ENCODE measurements around the gene ZNF493.

Gene ZNF493

DNA sequence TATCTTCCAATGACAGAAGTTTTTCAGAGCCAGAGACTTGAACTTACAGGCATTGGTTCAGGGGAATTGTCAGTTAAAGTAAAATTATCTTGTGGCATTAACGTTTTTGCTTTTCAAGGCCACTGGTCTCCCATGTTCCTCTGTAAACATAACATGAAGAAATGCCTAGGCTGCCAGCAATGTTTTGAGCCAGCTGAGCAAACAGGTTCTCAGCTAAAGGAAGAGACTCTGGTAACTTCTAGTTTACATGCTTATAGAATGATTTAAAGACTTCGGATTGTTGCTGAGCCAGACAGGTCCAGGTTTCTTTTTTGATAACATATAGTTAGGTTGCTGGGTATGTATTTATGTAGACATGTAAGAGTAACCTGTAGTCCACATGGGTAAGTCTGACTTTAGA is 35.7 kb downstream of the ZNF493 start:
- DNase-seq (ENCODE audit: low read depth) = no peak
- H3K4me3 ChIP-seq (replicated peaks; ENCODE audit: low read depth, low read length) = no peak overlapping the region
- TF ChIP-seq, protein P1, sequence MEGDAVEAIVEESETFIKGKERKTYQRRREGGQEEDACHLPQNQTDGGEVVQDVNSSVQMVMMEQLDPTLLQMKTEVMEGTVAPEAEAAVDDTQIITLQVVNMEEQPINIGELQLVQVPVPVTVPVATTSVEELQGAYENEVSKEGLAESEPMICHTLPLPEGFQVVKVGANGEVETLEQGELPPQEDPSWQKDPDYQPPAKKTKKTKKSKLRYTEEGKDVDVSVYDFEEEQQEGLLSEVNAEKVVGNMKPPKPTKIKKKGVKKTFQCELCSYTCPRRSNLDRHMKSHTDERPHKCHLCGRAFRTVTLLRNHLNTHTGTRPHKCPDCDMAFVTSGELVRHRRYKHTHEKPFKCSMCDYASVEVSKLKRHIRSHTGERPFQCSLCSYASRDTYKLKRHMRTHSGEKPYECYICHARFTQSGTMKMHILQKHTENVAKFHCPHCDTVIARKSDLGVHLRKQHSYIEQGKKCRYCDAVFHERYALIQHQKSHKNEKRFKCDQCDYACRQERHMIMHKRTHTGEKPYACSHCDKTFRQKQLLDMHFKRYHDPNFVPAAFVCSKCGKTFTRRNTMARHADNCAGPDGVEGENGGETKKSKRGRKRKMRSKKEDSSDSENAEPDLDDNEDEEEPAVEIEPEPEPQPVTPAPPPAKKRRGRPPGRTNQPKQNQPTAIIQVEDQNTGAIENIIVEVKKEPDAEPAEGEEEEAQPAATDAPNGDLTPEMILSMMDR (IDR thresholded peaks at IDR 0.05; ENCODE audit: low read length, missing control alignments) = no peak

DNA sequence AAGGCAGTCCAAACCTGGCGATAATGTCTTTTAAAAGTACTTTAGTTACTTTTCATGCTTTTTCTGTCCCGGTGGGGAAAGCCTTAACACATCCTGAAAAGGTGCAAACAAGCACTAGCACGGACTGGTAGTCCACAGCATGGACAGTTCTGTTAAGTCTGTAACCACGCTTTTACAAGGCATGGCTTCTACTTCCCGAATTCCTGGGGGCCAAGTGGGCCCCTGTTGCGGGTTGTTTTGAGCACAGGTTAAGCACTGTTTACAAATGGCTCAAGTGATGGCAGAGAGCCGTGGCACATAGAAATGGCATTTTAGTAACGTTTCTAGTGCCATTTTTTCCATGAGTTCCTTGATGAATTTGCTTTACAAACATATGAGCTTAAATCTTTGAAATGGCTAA is 37.6 kb downstream of the ZNF493 start:
- DNase-seq (ENCODE audit: low read depth) = no peak
- TF ChIP-seq, protein P1 (IDR thresholded peaks at IDR 0.05; ENCODE audit: low read length, missing control alignments) = no peak
- H3K4me3 ChIP-seq (replicated peaks; ENCODE audit: low read depth, low read length) = no peak overlapping the region

- no peak for DNase-seq (ENCODE audit: low read depth)
- TF ChIP-seq, protein P1 (IDR thresholded peaks at IDR 0.05; ENCODE audit: low read length, missing control alignments) = no peak
Measured at GRCh38 chr19:21434967-21435544, 38.1 kb downstream of the ZNF493 start.

DNA sequence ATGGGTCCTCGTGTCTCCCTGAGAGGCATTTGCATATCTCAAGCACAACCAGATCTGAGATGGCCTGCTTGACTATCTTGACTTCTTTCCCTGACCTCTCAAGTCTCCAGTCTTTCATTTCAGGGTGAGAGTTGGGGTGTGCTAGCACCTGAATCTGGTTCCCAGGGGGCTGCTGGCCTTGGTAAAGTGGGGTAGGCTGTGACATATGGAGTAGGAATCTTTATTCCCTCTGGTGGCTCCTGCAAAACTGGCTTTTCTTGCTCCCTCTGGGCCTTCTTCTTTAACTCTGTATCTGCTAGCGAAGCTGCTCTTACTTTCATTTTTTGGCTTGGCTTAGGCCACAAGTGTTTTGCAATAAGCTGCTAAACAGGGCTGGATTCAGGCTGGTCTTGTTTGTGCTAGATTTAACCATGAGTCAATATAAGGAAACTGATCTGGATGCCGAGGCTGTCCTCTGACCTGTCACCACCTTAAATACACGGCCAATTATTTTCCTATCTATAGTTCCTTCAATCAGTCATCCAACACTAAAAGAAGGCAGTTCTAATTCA is 42.3 kb downstream of the ZNF493 start:
- no peak for DNase-seq (ENCODE audit: low read depth)
- no peak overlapping the region for H3K4me3 ChIP-seq (replicated peaks; ENCODE audit: low read depth, low read length)
- TF ChIP-seq, protein P1 (IDR thresholded peaks at IDR 0.05; ENCODE audit: low read length, missing control alignments) = no peak

More at GRCh38 chr19:21434967-21435544, 38.1 kb downstream of the ZNF493 start:
- no peak overlapping the region for H3K4me3 ChIP-seq (replicated peaks; ENCODE audit: low read depth, low read length)

DNA sequence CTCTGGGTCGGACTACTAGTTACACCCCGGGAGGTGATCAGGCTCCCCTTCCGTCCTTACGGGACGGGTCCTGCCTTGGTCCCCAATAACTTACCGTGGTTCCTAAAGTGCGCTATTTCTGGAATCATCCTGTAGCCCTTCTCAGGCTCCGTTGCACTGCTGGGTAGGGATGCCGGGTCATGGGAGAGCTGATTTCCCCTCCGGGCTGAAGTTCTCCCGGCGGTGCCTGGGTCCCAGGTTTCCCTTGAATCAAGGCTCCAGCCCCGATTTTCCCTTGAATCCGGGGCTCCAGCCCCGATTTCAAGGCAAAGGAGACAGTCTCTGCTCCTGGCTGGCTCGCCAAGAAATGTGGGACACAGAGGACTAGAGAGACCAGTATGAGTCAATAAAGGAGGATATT is 43.4 kb downstream of the ZNF493 start:
- DNase-seq (ENCODE audit: low read depth) = no peak

GRCh38 chr19:21451187-21451586 is 54.3 kb downstream of the ZNF493 start:
- H3K4me3 ChIP-seq (replicated peaks; ENCODE audit: low read depth, low read length) = no peak overlapping the region
- TF ChIP-seq, protein P1 (IDR thresholded peaks at IDR 0.05; ENCODE audit: low read length, missing control alignments) = no peak
- no peak for DNase-seq (ENCODE audit: low read depth)

More for the DNA sequence above, 43.4 kb downstream of the ZNF493 start:
- TF ChIP-seq, protein P1 (IDR thresholded peaks at IDR 0.05; ENCODE audit: low read length, missing control alignments) = no peak
- H3K4me3 ChIP-seq (replicated peaks; ENCODE audit: low read depth, low read length) = no peak overlapping the region

- H3K4me3 ChIP-seq (replicated peaks; ENCODE audit: low read depth, low read length) = no peak overlapping the region
- TF ChIP-seq, protein P1 (IDR thresholded peaks at IDR 0.05; ENCODE audit: low read length, missing control alignments) = no peak
Measured at GRCh38 chr19:21454901-21455300, 58.0 kb downstream of the ZNF493 start.

More at GRCh38 chr19:21454901-21455300, 58.0 kb downstream of the ZNF493 start:
- no peak for DNase-seq (ENCODE audit: low read depth)

All from fibroblast of pulmonary artery (primary cell).